NCI-H2196 (cell line): ENCODE data around the gene VWDE.
A peak's percentile ranks its signal among the peaks of the same experiment; 100 is the strongest.

ENCODE experiments used
- DNase-seq: peaks from one replicate; lab custom pipeline; 2025; ENCODE audit not compliant: unreplicated experiment; lab: John Stamatoyannopoulos, UW

Gene VWDE

DNA sequence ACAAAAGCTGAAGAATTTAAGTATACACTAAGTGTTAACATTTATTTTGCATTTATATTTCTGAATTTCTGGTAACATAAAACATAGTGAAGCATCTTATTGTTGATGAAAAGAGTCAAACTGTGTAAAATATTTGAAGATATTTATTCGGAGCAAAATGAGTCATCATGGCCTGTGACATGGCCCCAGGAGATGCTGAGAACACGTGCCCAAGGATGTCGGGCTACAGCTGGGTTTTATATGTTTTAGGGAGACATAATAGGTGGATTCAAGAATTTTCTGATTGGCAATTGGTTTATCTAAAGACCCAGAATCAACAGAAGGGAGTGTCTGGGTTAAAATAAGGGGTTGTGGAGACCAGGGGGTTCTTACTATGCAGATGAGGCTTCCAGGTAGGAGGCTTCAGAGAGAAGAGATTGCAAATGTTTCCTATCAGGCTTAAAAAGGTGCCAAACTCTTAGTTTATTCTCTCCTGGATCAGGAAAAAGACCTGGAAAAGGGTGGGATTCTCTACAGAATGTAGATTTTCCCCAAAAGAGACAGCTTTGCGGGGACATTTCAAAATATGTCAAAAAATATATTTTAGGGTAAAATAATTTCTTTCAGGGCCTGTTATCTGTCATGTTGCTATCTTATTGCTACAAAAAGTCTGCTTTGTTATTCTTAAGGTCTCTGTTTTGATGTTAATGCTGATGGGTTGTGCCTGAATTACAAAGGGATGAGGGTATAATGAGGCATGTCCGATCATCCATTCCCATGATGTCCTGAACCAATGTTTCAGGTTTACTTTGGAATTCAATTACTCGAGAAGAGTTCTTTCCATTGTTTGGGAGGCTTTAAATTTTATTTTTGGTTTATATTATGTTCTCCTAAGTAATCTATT is 74.5 kb downstream of the VWDE start:
- DNase-seq: no peak

DNA sequence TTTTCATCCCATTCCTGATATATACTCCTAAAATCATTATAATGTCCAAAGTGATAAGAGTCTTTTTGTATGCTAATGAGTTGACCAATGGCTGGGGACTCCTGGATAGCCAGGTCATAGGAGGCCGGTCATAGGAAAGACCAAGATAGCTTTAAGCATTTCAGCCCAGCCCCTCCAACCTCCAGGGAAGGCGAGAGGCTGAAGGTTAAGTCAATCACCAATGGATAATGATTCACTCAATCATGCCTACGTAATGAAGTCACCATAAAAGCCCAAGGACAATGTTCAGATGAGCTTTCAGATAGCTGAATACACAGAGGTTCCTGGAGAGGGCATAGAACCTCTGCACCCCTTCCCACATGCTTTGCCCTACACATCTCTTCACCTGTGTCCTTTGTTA is 75.7 kb downstream of the VWDE start:
- DNase-seq: no peak

DNA sequence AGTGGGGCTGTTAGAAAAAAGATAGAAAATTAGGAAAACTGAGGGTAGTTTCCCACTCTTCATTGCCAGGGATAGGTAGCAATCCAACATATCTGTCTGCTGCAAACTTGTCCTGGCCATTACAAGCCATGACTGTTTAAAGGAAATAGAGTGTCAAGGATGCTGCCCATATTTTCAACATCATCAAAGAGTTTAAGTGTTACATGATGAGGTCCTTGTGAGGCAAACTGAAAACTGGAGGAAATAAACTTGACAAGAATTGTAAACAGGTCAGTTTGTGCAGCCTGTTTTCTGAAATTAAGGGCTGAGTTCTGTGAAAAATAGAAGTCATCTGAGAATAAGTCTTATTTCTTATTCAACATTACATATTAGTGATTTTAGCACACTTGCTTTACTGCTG is 78.0 kb downstream of the VWDE start:
- no peak for DNase-seq

GRCh38 chr7:12323415-12323814 is 80.2 kb downstream of the VWDE start:
- no peak for DNase-seq

GRCh38 chr7:12322903-12323300 is 80.8 kb downstream of the VWDE start:
- DNase-seq: no peak

DNA sequence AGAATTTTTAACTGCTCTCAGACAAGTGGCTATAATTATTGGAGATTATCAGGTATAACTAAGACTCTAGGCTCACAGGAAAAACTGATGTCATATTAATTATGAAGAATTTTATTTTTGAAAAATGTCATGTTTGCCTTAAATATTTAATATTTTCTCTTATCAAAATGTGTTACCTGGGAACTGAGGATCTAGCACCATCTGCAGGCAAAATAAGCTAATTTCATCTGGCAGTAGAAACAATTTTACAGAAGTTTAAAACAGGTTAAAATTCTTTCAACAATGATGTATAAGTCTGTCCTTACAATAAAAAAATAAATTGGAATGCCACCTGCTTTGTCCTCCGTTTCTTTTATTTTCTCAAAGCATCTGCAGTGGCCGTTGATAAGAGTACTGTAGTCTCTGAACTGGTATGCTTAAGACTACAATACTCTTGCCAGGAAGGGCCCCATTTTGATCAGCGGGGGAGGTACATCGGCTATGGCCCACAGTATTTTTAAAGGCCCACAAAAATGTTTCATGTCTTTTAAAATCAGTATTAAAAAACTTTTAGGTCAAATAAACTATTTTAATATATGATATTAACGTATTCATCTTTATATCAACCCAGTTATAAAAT is 81.3 kb downstream of the VWDE start:
- peak; percentile 7 for DNase-seq

DNA sequence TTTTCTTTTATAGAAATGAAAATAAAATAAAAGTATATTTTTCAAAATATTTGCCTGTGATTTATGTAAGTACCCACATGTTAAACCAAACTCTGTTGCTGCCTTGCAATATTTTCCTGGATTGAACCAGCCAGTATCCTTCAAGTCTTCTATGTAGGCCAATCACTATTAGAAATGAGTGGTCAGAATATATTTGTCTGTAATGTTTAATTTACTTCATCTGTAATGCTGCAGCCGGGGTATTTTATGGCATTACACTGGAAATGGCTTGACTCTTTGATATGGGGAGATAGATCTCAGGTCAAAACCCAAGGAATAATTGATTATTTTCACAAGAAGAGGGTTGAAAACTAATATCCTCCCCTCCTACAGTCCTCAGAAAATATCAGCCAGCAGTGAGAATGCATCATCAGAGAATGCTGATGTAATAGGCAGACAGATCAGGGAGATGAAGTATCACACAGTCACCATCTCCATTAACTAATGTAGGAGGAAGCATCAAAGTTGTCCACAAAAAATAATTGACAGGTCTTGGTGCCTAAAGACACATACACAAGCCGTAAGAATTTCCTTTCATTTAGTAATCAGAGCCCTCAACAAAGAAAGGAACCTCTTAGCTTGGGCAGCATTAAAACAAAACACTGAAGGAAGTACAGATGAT is 82.5 kb downstream of the VWDE start:
- no peak for DNase-seq

DNA sequence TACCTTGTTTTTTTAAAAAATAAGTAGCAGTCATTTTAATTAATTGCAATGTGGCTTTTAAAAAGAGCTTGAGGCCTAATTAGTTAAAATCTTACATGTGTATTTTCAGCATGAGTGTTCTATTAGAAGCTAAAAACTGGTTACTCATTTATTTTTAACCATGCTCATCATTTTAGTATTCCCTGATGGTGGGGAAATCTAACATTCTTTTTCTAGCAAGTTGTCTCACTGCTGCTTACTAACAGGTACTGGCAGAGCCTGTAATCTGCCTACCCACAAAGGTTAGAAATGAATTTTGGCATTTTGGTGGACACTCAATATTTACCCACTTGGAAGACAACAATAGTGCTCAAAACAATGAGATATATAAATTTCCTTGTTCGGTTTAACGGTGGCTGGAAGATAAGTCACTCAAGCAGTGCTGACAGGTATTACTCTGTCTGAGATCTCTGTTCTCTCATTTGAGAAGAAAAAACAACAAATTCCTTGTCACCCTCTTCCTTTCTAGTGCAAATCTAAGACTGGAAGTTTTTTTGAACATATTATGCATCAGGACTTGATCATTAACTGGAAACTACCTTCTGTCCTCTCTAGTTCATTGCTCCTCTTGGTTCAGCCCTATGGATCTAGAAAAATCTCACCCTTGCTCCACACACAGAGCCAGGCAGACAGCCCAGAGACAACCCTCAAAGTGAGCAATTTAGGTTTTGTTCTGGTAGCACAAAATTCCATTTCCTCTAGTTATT is 83.3 kb downstream of the VWDE start:
- no peak for DNase-seq

GRCh38 chr7:12317675-12318074 is 86.0 kb downstream of the VWDE start:
- DNase-seq: no peak

DNA sequence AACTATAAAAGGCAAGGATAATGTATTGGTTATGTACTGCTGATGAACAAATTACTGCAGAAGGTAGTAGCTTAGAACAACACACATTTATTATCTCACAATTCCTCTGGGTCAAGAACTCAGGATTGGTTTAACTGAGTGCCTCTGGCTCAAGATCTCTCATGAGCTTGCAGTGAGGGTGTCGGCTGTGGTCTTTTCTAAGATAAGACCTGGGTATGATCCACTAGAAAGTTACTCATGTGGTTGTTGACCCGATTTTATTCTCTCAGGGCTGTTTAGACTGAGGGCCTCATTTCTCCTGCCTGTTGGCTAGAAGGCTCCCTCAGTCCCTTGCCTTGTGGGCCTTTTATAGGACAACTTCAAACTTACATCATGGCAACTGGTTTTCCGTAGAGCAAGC is 86.7 kb downstream of the VWDE start:
- DNase-seq: no peak

GRCh38 chr7:12315049-12315448 is 88.6 kb downstream of the VWDE start:
- no peak for DNase-seq

- DNase-seq: no peak
These were observed 89.5 kb downstream of the VWDE start for GRCh38 chr7:12314199-12314598.

DNA sequence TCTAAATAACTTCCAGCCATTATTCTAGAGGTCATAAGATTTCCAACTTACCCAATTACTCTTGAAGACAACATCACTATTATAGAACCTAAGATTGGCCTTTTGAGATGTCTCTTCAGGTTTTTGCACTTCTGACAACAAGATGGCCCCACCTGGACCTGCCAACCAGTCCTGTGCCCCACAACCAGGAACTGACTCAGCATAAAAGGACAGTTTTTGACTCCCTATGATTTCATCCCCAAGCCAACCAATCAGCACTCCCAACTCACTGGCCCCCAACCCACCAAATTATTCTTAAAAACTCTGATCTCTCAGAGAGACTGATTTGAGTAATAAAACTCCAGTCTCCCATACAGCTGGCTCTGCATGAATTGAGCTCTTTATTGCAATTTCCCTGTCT is 98.2 kb downstream of the VWDE start:
- no peak for DNase-seq

DNA sequence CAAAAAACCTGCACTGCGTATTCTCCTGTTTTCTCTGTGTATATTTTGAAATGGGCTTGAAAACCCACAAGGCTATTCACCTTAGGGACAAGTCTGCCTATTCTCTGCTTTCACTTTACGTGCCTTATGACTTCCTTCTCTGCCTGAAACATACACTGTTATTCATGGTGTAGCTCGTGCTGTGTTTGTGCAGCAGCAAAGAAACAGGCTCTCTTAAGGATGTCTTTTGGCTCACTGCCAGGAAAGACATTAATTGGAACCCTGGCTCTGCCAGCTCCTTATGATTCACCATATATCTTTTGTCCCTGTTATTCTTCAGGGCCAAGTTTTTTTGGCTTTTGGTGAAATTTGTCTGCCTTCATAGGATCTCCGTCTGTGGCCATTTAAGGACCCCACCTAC is 100.2 kb downstream of the VWDE start:
- no peak for DNase-seq

DNA sequence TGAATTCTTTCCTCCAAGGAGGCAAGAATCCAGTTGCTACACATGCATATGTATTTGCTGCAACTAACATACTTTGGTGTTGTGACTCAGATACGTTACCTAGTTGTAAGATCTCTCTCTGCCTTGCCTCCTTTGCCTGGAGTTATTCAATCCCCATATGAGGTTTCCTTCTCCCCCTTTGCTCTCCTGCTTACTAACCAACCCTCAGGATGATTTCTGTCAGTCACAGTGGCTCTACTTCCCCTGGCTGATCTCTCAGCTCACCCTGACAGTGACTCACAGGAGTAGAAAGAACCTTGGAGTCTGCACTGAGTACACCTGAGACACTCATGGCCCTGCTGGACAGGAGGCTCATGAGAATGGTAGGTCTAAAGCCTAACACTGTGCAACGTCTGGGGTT is 100.6 kb downstream of the VWDE start:
- DNase-seq: no peak

- no peak for DNase-seq
These were observed 103.2 kb downstream of the VWDE start for GRCh38 chr7:12300415-12300814.

- no peak for DNase-seq
These were observed 104.3 kb downstream of the VWDE start for GRCh38 chr7:12299367-12299766.

- DNase-seq: no peak
These were observed 106.2 kb downstream of the VWDE start for GRCh38 chr7:12297283-12298108.

- no peak for DNase-seq
These were observed 107.6 kb downstream of the VWDE start for GRCh38 chr7:12296051-12296570.

GRCh38 chr7:12294701-12295100 is 109.0 kb downstream of the VWDE start:
- DNase-seq: no peak
